ENCODE measurements around the gene SRRT.

SRRT gene

GRCh38 chr7:100874577-100875355 is at the start of gene SRRT:
SRRT (plus strand) TSS chr7:100875103; CDS start chr7:100875591, 488 bp downstream.
- intact Hi-C loops (cut with micrococcal nuclease) = loop anchor here (1.0 kb wide), 1 partner anchor 13 kb away; no protein-coding TSS in a partner anchor
- H3K9me3 Mint-ChIP-seq = no peaks in the 10 kb centered on the region
- H3K4me3 Mint-ChIP-seq = peak within 1 kb of the TSS; percentile 97
- H3K4me1 Mint-ChIP-seq (ENCODE audit: low read depth) = peaks cover 55% of the 10 kb centered on the region
- peaks cover 94% of the 10 kb centered on the region for H3K36me3 Mint-ChIP-seq (ENCODE audit: low read depth)
- no peaks in the 10 kb centered on the region for H3K27me3 Mint-ChIP-seq
- peak within 1 kb of the TSS; percentile 94 for H3K27ac Mint-ChIP-seq

- no peaks in the 10 kb centered on the region for H3K9me3 Mint-ChIP-seq
- intact Hi-C loops (cut with micrococcal nuclease) = no loop called here
- peak overlapping the region; percentile 19 for H3K27ac Mint-ChIP-seq
- H3K27me3 Mint-ChIP-seq = peaks cover 66% of the 10 kb centered on the region
- H3K36me3 Mint-ChIP-seq (ENCODE audit: low read depth) = no peaks in the 10 kb centered on the region
- H3K4me1 Mint-ChIP-seq (ENCODE audit: low read depth) = peaks cover 25% of the 10 kb centered on the region
- no peak overlapping the region for H3K4me3 Mint-ChIP-seq
Measured at GRCh38 chr7:100825215-100825671, 49.7 kb upstream of the SRRT start.

GRCh38 chr7:100825751-100826513 is 49.0 kb upstream of the SRRT start:
- Mint-ChIP-seq H3K9me3 (no peaks in the 10 kb centered on the region), H3K4me3 (peak overlapping the region; percentile 33), H3K36me3 (ENCODE audit: low read depth) (no peaks in the 10 kb centered on the region), H3K27ac (peak overlapping the region; percentile 19), H3K4me1 (ENCODE audit: low read depth) (peaks cover 25% of the 10 kb centered on the region), H3K27me3 (peaks cover 71% of the 10 kb centered on the region)
- intact Hi-C loops (cut with micrococcal nuclease) = no loop called here

GRCh38 chr7:100826514-100827329 is 48.2 kb upstream of the SRRT start:
- H3K27me3 Mint-ChIP-seq = peaks cover 76% of the 10 kb centered on the region
- no peaks in the 10 kb centered on the region for H3K36me3 Mint-ChIP-seq (ENCODE audit: low read depth)
- no peaks in the 10 kb centered on the region for H3K9me3 Mint-ChIP-seq
- peak overlapping the region; percentile 61 for H3K4me3 Mint-ChIP-seq
- H3K27ac Mint-ChIP-seq = no peak overlapping the region
- intact Hi-C loops (cut with micrococcal nuclease) = no loop called here
- peaks cover 25% of the 10 kb centered on the region for H3K4me1 Mint-ChIP-seq (ENCODE audit: low read depth)

GRCh38 chr7:100827330-100828226 is 47.3 kb upstream of the SRRT start, which contains the start of gene EPHB4:
EPHB4 (minus strand) TSS chr7:100827523; CDS start chr7:100827030, 493 bp downstream.
- Mint-ChIP-seq H3K4me1 (ENCODE audit: low read depth) (peaks cover 25% of the 10 kb centered on the region), H3K36me3 (ENCODE audit: low read depth) (no peaks in the 10 kb centered on the region)

GRCh38 chr7:100829150-100829716 is 45.7 kb upstream of the SRRT start:
- Mint-ChIP-seq H3K4me1 (ENCODE audit: low read depth) (peaks cover 25% of the 10 kb centered on the region), H3K4me3 (no peak overlapping the region), H3K36me3 (ENCODE audit: low read depth) (no peaks in the 10 kb centered on the region), H3K9me3 (no peaks in the 10 kb centered on the region), H3K27me3 (peaks cover 73% of the 10 kb centered on the region), H3K27ac (no peak overlapping the region)
- intact Hi-C loops (cut with micrococcal nuclease) = no loop called here

More at GRCh38 chr7:100827330-100828226, 47.3 kb upstream of the SRRT start, which contains the start of gene EPHB4:
- intact Hi-C loops (cut with micrococcal nuclease) = no loop called here
- peak within 1 kb of the TSS; percentile 73 for H3K4me3 Mint-ChIP-seq
- H3K9me3 Mint-ChIP-seq = no peaks in the 10 kb centered on the region
- peaks cover 80% of the 10 kb centered on the region for H3K27me3 Mint-ChIP-seq
- no peak within 1 kb of the TSS for H3K27ac Mint-ChIP-seq

GRCh38 chr7:100830396-100830795 is 44.5 kb upstream of the SRRT start:
- no peak overlapping the region for H3K27ac Mint-ChIP-seq
- intact Hi-C loops (cut with micrococcal nuclease) = no loop called here
- H3K36me3 Mint-ChIP-seq (ENCODE audit: low read depth) = no peaks in the 10 kb centered on the region
- H3K4me3 Mint-ChIP-seq = no peak overlapping the region
- H3K27me3 Mint-ChIP-seq = peaks cover 61% of the 10 kb centered on the region
- H3K9me3 Mint-ChIP-seq = no peaks in the 10 kb centered on the region
- peaks cover 22% of the 10 kb centered on the region for H3K4me1 Mint-ChIP-seq (ENCODE audit: low read depth)

- H3K4me1 Mint-ChIP-seq (ENCODE audit: low read depth) = peaks cover 26% of the 10 kb centered on the region
- peaks cover 49% of the 10 kb centered on the region for H3K27me3 Mint-ChIP-seq
- H3K9me3 Mint-ChIP-seq = no peaks in the 10 kb centered on the region
- intact Hi-C loops (cut with micrococcal nuclease) = no loop called here
- no peak overlapping the region for H3K4me3 Mint-ChIP-seq
- H3K36me3 Mint-ChIP-seq (ENCODE audit: low read depth) = no peaks in the 10 kb centered on the region
- no peak overlapping the region for H3K27ac Mint-ChIP-seq
Measured at GRCh38 chr7:100832281-100832633, 42.6 kb upstream of the SRRT start.

GRCh38 chr7:100835903-100836811 is 38.7 kb upstream of the SRRT start:
- intact Hi-C loops (cut with micrococcal nuclease) = loop anchor here (5.0 kb wide), 1 partner anchor 34 kb away; no protein-coding TSS in a partner anchor
- H3K27ac Mint-ChIP-seq = peak overlapping the region; percentile 68
- H3K27me3 Mint-ChIP-seq = peaks cover 17% of the 10 kb centered on the region
- H3K4me3 Mint-ChIP-seq = no peak overlapping the region
- H3K36me3 Mint-ChIP-seq (ENCODE audit: low read depth) = no peaks in the 10 kb centered on the region
- H3K4me1 Mint-ChIP-seq (ENCODE audit: low read depth) = peaks cover 18% of the 10 kb centered on the region
- H3K9me3 Mint-ChIP-seq = no peaks in the 10 kb centered on the region

GRCh38 chr7:100836812-100837098 is 38.1 kb upstream of the SRRT start:
- Mint-ChIP-seq H3K36me3 (ENCODE audit: low read depth) (no peaks in the 10 kb centered on the region), H3K9me3 (no peaks in the 10 kb centered on the region), H3K4me3 (peak overlapping the region; percentile 58), H3K27ac (peak overlapping the region; percentile 68), H3K4me1 (ENCODE audit: low read depth) (peaks cover 18% of the 10 kb centered on the region), H3K27me3 (peaks cover 12% of the 10 kb centered on the region)
- intact Hi-C loops (cut with micrococcal nuclease) = loop anchor here (1.0 to 5.0 kb wide), 2 partner anchors 16 to 34 kb away; partner anchors contain the start of gene SLC12A9

- peaks cover 18% of the 10 kb centered on the region for H3K4me1 Mint-ChIP-seq (ENCODE audit: low read depth)
- peak overlapping the region; percentile 68 for H3K27ac Mint-ChIP-seq
- peaks cover 8% of the 10 kb centered on the region for H3K27me3 Mint-ChIP-seq
- H3K4me3 Mint-ChIP-seq = peak overlapping the region; percentile 58
- H3K9me3 Mint-ChIP-seq = no peaks in the 10 kb centered on the region
- H3K36me3 Mint-ChIP-seq (ENCODE audit: low read depth) = no peaks in the 10 kb centered on the region
- intact Hi-C loops (cut with micrococcal nuclease) = loop anchor here (1.0 to 5.0 kb wide), 2 partner anchors 15 to 35 kb away; partner anchors contain the start of gene SLC12A9
Measured at GRCh38 chr7:100837099-100837836, 37.6 kb upstream of the SRRT start.

Measured in dendritic cell treated with granulocyte-macrophage colony-stimulating factor and Interleukin-4, amounts not matched to agents 40 ng/mL and 50 ng/mL, for 4 days (primary cell).